Effector CD8-positive, alpha-beta T cell (primary cell): ENCODE data around the gene GGT6.

Experiments used
- DNase-seq: peaks from one replicate; lab custom pipeline; 2025; lab: John Stamatoyannopoulos, UW

The GGT6 gene

DNA sequence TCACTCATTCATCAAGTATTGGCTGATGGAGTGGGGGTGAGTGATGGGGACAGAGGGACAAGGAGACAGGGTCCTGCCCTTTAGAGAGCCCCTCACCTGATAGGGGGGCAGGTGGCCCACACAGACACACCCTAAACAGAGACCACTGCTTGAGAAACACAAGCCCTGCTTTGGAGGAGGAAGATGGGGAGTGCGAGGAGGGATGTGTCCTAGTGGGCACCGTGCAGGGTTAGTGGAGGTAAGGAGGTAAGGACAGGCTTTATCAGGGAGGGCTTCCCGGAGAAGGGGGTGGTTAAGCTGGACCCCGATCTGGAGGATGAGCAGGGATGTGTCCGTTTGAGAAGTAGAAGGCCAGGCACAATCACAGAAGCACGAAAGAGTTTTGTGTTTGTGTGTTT, 15.8 kb upstream of the GGT6 start:
- no peak for DNase-seq

DNA sequence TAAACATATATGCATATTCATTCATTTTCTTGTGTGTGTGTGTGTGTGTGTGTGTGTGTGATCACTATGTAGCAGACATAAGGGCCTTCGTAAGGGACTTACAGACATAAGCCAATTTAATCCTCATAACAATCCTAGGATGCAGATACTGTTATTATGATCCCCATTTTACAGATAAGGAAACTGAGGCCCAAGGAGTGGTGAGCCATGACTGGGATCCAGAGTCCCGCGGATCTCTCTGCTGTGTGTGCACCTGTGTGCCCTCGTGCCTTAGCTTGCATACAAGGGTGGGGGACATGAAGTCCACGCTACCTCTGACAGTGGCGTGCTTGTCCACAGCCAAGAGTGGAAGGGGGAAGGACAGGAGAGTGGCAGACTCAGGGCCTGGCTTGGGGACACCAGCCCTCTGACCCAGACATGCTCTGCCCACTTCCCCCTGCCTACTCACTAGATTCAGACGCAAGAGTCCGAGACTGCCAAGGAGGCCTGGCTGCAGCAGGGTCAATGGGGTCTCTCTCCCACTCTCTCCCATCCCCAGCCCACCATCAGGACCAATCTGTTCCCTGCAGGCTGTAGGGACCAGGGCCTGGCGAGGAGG, 14.2 kb upstream of the GGT6 start:
- DNase-seq, result no peak

DNA sequence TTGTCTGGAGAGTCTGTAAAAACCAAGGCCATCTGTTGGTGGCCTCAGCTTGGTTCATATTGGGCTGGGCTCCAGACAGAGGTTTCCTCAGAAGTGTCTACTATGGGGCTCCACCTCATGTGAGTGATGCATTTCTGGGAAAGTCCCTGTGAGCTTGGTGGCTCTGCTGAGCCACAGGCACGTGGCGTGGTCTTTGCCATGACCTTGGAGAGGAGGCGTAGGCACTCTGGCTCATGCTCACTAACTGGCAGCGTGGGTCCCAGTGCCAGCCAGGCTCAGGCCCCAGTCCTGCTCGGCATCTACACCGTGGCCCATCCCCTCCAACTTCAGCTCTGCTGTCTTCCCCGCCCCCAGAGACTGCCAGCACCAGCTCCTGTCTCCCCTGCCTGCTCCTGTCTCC, 13.3 kb upstream of the GGT6 start:
- DNase-seq, result no peak

DNA sequence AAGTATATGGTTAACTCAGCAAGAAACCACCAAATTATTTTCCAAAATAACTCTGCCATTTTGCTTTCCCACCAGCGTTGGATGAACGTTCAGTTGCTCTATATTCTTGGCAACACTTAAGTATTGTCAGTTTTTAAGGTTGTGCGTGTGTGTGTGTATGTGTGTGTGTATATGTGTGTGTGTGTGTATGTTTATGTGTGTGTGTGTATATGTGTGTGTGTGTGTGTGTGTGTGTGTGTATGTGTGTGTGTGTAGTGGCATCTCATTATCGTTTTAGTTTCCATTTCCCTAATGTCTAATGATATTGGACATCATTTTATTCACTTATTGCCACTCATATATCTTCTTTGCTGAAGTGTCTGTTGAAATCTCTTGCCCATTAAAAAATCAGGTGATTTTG, 12.7 kb upstream of the GGT6 start:
- no peak for DNase-seq

DNA sequence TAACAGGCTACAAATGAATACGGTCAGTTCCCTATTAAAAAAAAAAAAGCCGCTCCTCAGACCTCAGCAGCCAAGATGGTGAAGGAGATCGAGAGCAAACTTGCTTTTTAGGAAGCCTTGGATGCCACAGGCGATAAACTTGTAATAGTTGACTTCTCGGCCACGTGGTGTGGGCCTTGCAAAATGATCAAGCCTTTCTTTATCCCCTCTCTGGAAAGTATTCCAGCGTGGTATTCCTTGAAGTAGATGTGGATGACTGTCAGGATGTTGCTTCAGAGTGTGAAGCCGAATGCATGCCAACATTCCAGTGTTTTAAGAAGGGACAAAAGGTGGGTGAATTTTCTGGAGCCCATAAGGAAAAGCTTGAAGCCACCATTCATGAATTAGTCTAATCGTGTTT, 11.8 kb upstream of the GGT6 start:
- DNase-seq, result no peak

DNA sequence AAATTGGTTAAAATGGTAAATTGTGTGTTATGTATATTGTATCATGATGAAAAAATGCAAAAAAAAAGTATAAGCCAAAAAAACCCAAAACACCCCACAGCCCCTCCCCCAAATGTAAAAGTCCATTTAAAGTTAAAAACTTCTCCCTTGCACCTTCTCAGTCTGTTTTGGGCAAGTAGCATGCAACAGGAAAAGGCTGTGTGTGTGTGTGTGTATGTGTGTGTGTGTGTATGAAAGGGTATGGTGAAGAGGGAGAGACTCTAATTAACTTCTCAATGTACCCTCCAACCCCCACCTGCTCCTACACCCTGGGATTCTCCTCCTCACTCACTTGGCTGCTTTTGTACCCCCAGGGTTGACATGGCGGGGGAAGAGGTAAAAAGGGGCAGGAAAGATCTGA, 9.2 kb upstream of the GGT6 start:
- DNase-seq, result no peak

DNA sequence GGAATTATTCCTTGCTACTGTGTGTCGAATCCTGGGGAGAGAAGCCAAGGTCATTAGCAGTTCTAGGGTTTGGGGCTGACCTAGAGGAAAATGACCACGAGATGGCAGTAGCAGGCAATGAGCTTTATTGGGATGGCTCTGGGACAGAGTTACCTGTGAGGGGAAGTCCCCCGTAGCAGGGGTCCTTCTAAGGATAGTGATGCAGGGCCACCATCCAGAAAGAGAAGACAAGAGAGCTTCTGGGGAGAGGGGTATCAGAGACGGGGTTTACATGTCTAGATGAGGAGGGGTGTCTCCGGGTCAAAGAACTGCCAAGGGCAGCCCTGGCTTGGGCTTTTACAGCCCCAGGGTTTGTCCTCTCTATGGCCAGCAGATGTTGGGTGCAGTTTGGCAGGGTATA, 6.4 kb upstream of the GGT6 start:
- no peak for DNase-seq

DNA sequence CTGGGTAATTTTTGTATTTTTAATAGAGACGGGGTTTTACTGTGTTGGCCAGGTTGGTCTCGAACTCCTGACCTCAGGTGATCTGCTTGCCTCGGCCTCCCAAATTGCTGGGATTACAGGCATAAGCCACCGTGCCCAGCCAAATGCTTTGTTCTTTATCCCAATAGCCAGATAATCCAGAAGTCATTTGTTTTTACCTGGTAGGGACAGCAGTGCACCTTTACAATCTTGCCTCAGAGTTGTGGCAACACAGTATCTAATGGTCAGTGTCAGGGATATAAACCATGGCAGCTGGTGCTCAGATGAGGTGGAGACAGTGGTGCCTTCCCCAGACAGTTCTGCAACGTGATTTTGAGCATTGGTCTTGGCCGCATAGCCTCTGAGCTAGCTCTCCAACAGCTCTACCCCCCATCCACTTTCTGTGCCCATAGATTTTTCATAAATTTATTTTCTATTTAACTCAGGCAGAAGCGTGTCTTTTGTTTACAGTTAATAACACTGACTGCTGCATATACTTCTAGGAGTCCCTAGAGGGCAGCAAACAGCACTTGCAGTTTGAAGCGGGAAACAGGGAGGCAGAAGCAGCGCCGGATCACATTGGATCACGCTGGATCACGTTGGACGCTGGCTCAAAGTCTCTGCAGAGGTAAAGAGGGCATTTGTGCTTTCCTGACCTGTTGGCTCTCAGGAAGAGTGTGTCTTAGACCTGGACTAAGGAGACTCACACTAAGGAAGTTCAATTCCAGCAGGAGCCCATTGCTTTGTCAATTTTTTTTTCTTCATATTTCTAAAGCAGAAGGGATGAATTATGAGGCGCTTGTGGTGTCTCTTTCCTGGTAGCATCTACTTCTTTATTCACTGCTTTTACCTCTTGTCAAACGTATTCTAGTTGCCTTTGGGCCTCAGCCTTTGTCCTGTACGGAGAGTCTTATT, 5.1 kb upstream of the GGT6 start:
- DNase-seq, result peak; percentile 33

DNA sequence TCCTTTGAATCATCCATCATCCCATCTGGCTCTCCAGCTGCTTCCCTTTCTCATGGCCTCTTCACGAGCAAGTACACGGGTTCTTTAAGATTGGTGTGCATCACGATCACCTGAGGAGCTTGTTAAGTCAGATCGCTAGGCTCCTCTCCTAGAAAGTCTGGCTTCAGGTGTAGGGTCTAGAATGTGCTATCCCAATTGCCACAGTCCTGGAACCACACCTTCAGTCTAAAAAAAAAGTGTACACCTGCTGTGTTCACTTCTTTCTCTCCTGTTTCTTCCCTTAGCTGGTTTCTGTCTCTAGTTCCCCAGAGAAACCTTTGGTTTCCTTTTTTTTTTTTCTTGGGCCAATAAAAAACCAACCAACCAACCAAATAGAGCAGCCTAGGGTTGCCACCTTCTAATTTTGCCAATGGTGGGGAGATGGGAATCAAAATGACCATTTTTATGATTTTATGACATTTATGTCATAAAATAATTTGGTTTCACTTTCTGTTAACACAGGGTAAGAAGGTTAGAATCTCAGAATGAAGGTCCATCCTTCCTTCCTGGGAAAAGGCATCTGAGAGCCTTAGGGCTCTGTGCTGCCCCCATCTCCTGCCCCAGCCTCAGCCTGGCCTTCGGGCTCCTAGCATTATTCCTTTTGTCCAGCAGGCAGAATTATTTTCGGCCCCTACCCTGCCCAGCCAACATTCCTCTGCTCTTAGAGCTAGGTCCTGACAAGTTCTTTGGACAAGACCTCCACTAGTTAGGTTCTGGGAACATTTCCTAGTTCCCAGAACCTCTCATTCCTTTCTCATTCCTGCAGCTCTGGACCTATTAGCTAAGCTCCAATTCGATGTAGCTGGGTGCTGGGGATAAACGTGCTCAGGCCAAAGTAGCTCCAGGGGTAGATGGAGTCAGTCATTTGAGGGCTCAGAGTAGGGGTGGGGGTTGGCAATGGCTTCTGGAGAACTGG, 1.9 kb upstream of the GGT6 start:
- no peak for DNase-seq

DNA sequence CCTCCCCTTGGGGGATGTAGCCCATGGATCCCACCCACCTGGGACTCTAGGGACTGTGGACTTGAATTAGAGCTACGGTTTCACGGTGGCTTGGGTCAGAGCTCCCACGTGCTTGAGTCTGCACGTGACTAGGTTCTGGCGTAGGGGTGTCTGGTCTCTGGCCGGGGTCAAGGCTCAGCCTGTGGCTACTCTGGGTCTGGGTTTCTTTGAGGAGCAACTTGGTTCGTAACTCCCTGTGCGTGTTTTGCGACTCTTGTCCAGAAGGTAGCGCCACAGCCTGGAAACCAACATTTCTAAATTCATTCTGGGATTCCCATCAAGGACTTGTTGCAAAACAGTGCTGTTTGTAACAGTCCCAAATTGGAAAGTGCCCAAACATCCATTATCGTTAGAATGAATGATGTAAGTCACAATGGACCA, 470 bp upstream of the GGT6 start:
- no peak for DNase-seq

DNA sequence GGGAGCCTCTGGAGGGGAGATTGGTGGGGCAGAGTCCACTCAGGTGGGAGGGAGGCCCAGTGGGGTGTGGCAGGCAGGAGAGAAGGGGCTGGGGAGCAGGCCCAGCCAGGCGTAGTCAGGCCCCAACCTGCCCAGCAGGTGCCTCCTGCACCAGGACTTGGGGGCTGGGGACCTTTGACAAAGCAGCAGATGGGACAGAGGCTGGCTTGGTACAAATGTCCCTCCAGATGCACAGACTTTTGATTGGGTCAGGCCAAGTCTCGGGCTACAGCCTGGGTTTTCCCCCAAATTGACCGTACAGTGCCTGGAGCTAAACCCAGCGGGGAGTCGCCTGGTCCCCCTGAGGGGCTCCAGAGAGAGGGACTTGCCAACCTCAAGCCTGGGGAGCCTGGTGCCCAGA, 411 bp downstream of the GGT6 start:
- DNase-seq, result no peak

DNA sequence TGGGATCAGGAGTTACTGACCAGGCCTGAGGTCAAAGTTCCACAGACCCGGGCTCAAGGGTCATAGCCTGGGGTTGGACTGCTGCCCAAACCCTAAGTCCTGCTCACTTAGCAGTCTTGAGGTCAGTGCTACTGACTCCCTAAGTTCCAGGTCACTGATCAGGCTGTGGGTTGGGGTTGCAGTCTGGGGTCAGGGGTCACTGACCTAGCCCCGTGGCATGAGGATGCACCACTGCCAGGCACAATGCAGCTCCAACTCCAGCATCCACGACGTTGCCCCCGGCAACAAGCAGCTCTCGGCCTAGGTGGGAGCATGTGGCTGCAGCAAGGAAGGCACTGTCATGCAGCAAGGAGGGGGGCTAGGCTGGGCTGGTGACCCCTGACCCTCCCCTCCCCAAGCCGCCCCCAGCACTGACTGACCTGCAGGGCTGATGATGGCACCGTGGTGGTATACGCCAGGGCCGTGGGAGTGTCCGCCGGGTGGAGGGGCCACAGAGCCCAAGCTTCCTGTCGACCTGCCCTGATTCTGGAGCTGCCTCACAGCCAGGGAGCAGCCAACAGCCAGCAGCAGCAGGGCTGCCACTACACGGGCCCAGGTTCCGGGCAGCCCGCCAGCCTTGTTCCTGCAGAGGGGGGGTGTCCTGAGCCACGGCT, 1.1 kb downstream of the GGT6 start:
- no peak for DNase-seq

DNA sequence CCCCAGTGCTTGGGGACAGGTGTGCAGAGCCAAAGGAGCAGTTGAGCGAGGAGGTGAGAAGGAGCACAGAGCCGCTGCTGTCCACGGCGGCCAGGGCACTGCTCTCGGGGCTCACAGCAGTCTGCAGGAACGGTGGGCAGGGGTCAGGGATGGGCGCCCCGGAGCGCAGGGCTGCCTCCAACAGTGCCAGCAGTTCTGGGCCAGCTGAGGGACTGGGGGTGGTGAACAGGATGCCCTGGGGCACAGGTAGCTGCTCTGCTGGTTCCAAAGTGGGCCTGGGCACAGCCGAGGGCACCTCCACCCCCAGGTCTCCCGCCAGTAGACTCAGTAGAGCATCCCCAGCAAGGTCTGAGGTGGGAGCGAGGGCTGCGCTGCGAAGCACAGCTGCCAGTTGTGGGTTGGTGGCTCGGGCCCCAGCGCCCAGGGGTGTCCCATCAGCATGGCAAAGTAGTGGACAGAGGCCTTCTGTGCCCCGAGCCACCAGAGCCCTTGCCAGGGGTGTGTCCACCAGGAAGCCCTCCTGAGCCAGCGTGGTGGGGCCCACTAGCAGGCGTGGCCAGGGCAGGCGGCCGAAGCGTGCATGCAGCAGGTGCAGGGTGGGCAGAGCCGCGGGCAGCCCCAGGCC, 1.9 kb downstream of the GGT6 start:
- DNase-seq, result no peak

DNA sequence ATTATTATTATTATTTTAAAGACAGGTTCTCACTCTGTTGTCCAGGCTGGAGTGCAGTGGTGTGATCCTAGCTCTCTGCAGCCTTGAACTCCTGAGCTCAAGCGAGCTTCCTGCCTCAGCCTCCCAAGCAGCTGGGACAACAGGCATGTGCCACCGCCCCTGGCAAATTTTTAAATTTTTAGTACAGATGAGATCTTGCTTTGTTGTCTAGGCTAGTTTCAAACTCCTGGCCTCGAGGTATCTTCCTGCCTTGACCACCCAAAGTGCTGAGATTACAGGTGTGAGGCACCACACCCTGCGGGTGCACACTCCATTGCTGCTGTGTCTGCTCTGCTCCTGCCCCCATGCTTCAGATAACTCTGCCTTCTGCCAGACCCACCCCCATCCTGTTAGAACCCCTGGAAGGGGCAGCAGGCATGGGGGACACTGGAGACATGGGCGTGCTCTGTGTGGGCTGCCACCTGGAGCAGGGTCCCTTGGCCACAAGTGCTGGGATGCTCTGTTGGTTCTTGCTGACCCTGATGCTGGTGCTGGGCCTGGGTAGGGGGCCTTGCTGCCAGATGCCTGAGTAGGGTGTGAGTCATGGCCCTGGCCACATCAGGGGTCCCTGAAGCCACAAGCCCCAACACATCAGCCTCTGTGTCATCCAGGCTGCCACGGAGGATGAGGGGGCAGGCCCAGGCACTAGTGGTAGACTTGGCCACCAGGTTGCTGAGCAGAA, 2.6 kb downstream of the GGT6 start:
- DNase-seq, result no peak

DNA sequence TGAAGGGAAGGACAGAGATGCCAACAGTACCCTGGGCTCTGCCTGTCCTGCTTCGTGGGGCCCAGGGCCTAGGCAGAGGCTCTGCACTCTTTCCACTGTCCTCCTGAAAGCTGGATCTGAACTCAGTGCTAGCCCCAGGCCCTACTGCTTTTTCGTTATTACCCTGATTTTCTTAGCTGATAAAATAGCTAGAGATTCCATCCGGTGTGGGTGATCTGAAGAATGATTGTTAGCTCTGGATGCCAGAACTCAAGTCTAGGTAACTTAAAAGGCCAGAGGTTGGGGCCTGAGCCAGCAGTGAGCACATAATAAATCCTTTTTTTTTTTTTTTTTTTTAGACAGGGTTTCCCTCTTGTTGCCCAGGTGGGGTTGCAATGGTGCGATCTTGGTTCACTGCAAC, 3.4 kb downstream of the GGT6 start:
- DNase-seq, result no peak

DNA sequence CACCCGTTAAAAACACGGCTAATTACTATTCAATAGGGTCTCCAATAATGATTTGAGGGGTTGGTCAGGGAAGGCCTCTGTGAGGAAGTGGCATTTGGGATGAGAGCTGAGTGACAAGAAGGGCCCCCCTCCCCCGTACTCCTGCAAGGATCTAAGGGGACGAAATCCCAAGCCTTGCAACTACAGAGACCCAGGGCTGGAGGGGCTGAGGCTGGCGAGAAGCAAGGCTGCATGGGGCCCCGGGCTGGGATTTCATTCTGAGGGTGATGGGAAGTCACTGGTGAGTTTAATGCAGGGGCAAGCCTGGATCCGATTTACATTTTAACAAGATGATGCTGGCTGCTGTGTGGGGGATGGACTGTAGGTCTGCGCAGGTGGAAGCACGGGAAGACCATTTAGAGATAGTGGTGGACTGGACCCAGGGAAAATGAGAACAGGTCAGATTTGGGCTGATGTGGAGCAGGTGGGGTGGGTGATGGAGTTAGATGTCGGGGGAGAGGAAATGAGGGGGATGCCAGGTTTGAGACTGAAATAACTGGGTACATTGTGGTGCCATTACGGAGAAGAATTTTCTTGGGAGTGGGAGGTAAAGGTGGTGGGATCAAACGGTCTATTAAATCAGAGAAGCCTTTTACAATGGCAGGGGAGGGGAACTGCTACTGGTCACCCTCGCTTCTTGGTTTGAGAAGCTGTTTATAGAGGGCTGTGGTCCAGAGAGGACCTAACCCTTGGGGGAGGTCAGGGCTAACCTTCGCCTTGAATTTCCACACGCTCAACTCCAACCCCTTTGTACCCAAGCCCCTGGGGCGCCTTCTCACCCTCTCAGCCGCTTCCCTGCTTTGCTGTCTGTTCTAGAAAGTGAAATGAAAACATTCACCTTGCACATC, 4.3 kb downstream of the GGT6 start:
- no peak for DNase-seq

DNA sequence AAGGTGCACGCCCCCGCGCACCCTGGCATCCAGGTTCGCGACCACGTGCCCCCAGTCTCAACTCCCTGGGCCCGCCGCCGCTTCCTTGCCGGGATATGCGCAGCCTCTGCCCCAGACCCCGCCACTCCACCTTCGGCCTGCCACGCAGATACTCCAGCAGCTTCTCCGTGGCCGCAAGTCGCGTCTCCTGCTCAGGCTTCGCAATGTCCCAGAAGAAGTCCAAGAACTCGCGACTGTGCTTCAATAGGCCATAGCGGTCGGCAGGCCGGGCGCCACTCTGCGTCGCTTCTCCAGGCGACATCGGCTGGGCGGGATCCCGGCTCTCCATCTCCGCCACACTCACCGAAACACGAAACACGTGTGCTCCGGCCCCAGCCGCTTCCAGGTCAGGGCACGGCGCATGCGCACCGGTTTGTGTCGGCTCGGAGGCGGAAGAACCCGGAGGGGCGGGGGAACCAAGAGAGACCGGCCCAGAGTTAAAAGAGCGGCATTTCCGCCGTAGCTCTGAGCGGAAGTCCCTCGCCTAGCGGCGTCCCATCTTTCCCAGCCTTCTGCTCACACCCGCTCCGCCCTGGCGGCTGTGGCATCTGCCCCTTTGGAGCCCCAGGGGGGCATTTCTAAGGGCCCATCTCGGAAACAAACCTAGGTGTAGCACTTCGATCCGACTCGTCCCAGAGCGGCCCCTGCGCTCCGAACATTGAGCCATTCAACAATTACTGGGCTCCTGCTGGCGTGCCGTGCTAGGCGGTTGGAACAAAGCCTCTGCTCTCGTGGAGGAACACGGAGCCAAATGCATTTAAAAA, 5.2 kb downstream of the GGT6 start, which contains the start of gene MYBBP1A:
MYBBP1A (minus strand) TSS at position 388 of the 803 bp plus-strand sequence; CDS start at position 328, 60 bp downstream.
- DNase-seq, result peak; percentile 93

DNA sequence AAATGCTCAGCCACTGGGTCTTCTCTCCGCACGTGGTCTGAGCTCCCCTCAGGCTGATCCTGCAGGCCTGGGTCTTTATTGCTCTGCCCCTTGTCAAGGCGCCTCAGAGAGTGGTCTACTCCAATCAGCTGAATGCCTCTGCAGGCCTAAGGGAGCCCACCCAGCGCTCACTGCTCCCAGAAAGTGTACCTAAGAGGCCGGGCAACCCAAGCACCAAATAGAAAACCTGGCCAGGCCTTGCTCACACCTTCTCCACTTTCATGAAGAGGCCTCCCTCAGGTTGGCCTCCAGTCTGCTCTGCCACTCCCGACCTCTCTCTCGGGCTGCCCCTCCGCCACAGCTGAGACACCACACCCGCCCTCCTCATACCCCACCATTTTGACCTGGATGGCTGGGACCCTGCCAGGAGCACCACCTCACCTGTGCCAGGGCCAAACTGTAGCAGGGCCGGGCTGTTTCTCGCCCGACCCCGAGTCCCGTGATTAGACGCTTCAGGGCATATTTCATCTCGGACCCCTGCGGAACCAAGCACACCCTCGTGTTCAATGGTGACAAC, 5.9 kb downstream of the GGT6 start:
- DNase-seq, result no peak
